Transverse colon (tissue), 4 donors: ENCODE measurements around the gene ERF.

Experiments used
- CTCF ChIP-seq, 5 experiments: fragments of 200-600 bp in 3 of 5; fragments of 450-650 bp in 2 of 5; sonication (generic) in 3 of 5; IDR thresholded peaks; 1 replicate in 2 of 5; 2 replicates in 3 of 5; pipeline ENCODE4 v1.5.1; 2016 to 2017; ENCODE audit warnings: antibody characterized with exemption in 5 of 5, inconsistent platforms in 3 of 5, mild to moderate bottlenecking in 2 of 5, moderate library complexity in 1 of 5
- POLR2AphosphoS5 ChIP-seq, 3 donors: sonication (generic); formaldehyde crosslinking; IDR thresholded peaks; one replicate each; pipeline ENCODE4 v1.6.1; 2016; ENCODE audit warnings: antibody characterized with exemption in 3 of 3

GRCh38 chr19:42287827-42288107 is 32.8 kb upstream of the ERF start:
- no peak for TF ChIP-seq POLR2AphosphoS5 (IDR thresholded peaks at IDR 0.05)
- no peak for TF ChIP-seq CTCF (IDR thresholded peaks at IDR 0.05)
